ENCODE measurements around the gene EXOC8. TPM values are rescaled to one million over a fixed set of nuclear protein-coding genes. Genes with fewer than 3 reads are reported as not detected.

Gene EXOC8
- total RNA-seq, 1 donor, result 16.3 TPM

GRCh38 chr1:231381729-231382128 is 44.1 kb upstream of the EXOC8 start:
- no peaks in the 10 kb centered on the region for H3K36me3 ChIP-seq (ENCODE audit: insufficient read depth, low read length)
- no peak overlapping the region for H3K4me2 ChIP-seq (ENCODE audit: insufficient read depth, low read length)
- no peak overlapping the region for H3K4me3 ChIP-seq (ENCODE audit: insufficient read depth, low read length)
- H3K9me3 ChIP-seq (ENCODE audit: low read depth, low read length), result no peaks in the 10 kb centered on the region
- H4K20me1 ChIP-seq (ENCODE audit: insufficient read depth, low read length), result peaks cover 17% of the 10 kb centered on the region
- H3K27ac ChIP-seq (ENCODE audit: low read depth, low read length), result no peak overlapping the region
- H3K79me2 ChIP-seq (ENCODE audit: insufficient read depth, low read length), result peaks cover 65% of the 10 kb centered on the region
- H3K4me1 ChIP-seq (ENCODE audit: insufficient read depth, low read length), result peaks cover 7% of the 10 kb centered on the region
- no peaks in the 10 kb centered on the region for H3K27me3 ChIP-seq (ENCODE audit: insufficient read depth, low read length)
- no peak for TF ChIP-seq CTCF (IDR thresholded peaks at IDR 0.05; ENCODE audit: extremely low read depth, low read depth, low read length)
- peak; percentile 8 for DNase-seq (ENCODE audit: insufficient read length, low spot score, missing footprints)
- no peak overlapping the region for H2AFZ ChIP-seq (ENCODE audit: low read length)

GRCh38 chr1:231376875-231377549 is 39.4 kb upstream of the EXOC8 start:
- DNase-seq (ENCODE audit: insufficient read length, low spot score, missing footprints), result no peak
- no peak overlapping the region for H3K4me3 ChIP-seq (ENCODE audit: insufficient read depth, low read length)
- H3K27me3 ChIP-seq (ENCODE audit: insufficient read depth, low read length), result no peaks in the 10 kb centered on the region
- peaks cover 45% of the 10 kb centered on the region for H3K79me2 ChIP-seq (ENCODE audit: insufficient read depth, low read length)
- no peaks in the 10 kb centered on the region for H3K36me3 ChIP-seq (ENCODE audit: insufficient read depth, low read length)
- TF ChIP-seq CTCF (IDR thresholded peaks at IDR 0.05; ENCODE audit: extremely low read depth, low read depth, low read length), result no peak
- peaks cover 11% of the 10 kb centered on the region for H4K20me1 ChIP-seq (ENCODE audit: insufficient read depth, low read length)
- peak overlapping the region; percentile 12 for H3K4me2 ChIP-seq (ENCODE audit: insufficient read depth, low read length)
- H3K27ac ChIP-seq (ENCODE audit: low read depth, low read length), result no peak overlapping the region
- H3K4me1 ChIP-seq (ENCODE audit: insufficient read depth, low read length), result peaks cover 8% of the 10 kb centered on the region
- no peak overlapping the region for H2AFZ ChIP-seq (ENCODE audit: low read length)
- no peaks in the 10 kb centered on the region for H3K9me3 ChIP-seq (ENCODE audit: low read depth, low read length)

GRCh38 chr1:231376101-231376500 is 38.4 kb upstream of the EXOC8 start:
- no peak for DNase-seq (ENCODE audit: insufficient read length, low spot score, missing footprints)
- H4K20me1 ChIP-seq (ENCODE audit: insufficient read depth, low read length), result peaks cover 9% of the 10 kb centered on the region
- H3K36me3 ChIP-seq (ENCODE audit: insufficient read depth, low read length), result no peaks in the 10 kb centered on the region
- H3K4me3 ChIP-seq (ENCODE audit: insufficient read depth, low read length), result no peak overlapping the region
- TF ChIP-seq CTCF (IDR thresholded peaks at IDR 0.05; ENCODE audit: extremely low read depth, low read depth, low read length), result no peak
- H3K9me3 ChIP-seq (ENCODE audit: low read depth, low read length), result no peaks in the 10 kb centered on the region
- no peak overlapping the region for H3K4me2 ChIP-seq (ENCODE audit: insufficient read depth, low read length)
- H3K27ac ChIP-seq (ENCODE audit: low read depth, low read length), result no peak overlapping the region
- H3K27me3 ChIP-seq (ENCODE audit: insufficient read depth, low read length), result no peaks in the 10 kb centered on the region
- H3K4me1 ChIP-seq (ENCODE audit: insufficient read depth, low read length), result peaks cover 8% of the 10 kb centered on the region
- no peak overlapping the region for H2AFZ ChIP-seq (ENCODE audit: low read length)
- H3K79me2 ChIP-seq (ENCODE audit: insufficient read depth, low read length), result peaks cover 44% of the 10 kb centered on the region

GRCh38 chr1:231374394-231374793 is 36.7 kb upstream of the EXOC8 start:
- Histone ChIP-seq H3K4me2 (ENCODE audit: insufficient read depth, low read length) (no peak overlapping the region), H3K9me3 (ENCODE audit: low read depth, low read length) (no peaks in the 10 kb centered on the region), H3K27me3 (ENCODE audit: insufficient read depth, low read length) (no peaks in the 10 kb centered on the region), H3K4me3 (ENCODE audit: insufficient read depth, low read length) (no peak overlapping the region), H3K79me2 (ENCODE audit: insufficient read depth, low read length) (peaks cover 34% of the 10 kb centered on the region), H3K36me3 (ENCODE audit: insufficient read depth, low read length) (no peaks in the 10 kb centered on the region), H3K27ac (ENCODE audit: low read depth, low read length) (no peak overlapping the region), H2AFZ (ENCODE audit: low read length) (no peak overlapping the region), H4K20me1 (ENCODE audit: insufficient read depth, low read length) (peaks cover 9% of the 10 kb centered on the region), H3K4me1 (ENCODE audit: insufficient read depth, low read length) (peaks cover 8% of the 10 kb centered on the region)
- DNase-seq (ENCODE audit: insufficient read length, low spot score, missing footprints), result no peak
- no peak for TF ChIP-seq CTCF (IDR thresholded peaks at IDR 0.05; ENCODE audit: extremely low read depth, low read depth, low read length)

Measured in osteoblast (primary cell).